ENCODE data around the gene NEDD4L.

NEDD4L gene

GRCh38 chr18:58095222-58095621 lies 51.2 kb downstream of the NEDD4L start:
- DNase-seq (ENCODE audit: low read depth) = no peak

DNA sequence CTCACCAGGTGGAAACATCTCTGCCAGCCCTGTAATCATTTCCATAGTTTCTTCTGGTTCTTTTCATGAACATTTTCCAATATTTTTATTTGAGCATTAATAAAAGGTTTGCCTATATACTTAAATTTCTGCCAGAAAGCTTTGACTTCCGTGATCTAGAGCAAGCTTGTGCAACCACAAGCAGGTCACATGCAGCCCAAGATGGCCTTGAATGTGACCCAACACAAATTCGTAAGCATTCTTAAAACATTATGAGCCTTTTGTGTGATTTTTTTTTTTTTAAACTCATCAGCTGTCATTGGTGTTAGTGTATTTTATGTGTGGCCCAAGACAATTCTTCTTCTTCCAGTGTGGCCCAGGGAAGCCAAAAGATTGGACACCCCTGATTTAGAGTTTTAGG lies 51.6 kb downstream of the NEDD4L start:
- no peak for DNase-seq (ENCODE audit: low read depth)

- DNase-seq (ENCODE audit: low read depth) = no peak
Observed at GRCh38 chr18:58096658-58097057, 52.6 kb downstream of the NEDD4L start.

DNA sequence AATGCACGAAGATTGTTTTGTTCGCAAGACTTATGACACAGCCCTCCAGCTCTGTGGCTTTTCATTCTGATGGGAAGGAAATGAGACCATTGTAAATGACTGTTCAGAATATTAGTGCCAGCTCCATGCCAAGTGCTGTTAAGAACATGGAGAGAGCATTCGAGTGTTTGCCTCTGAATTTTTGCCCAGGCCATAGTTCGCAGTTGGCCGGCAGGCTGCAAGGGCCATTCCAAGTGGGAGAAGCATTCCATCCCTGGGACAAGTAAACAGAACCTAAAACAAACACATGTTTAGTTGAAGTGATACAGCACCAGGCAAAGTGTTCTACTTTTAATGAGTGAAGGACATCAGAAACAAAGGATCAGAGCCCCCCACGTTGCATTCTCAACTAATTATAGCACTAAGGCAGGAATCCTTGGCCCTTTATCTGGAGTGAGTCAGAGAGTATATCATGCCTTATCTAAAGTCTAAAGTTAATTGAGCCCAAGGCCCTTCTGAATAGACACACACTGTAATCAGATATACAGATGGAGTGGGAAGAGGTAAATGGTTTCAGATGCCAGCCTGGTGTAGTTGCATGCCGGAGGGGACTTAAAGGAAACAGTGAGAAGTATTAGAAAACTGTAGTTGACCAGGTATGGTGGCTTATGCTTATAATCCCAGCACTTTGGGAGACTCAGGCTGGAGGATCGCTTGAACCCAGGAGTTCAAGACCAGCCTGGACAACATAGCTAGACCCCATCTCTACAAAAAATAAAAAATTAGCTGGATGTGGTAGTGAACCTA lies 53.3 kb downstream of the NEDD4L start:
- DNase-seq (ENCODE audit: low read depth) = no peak

DNA sequence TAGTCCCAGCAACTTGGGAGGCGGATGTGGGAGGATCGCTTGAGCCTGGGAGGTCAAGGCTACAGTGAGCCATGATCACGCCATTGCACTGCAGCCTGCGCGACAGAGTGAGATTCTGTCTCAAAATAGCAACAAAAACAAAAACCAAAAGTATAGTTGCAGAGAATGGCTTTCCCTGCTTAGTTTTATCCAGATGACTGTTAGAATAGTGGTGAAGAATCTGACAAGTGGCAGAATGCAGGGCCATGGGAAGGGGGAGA lies 53.8 kb downstream of the NEDD4L start:
- no peak for DNase-seq (ENCODE audit: low read depth)

DNA sequence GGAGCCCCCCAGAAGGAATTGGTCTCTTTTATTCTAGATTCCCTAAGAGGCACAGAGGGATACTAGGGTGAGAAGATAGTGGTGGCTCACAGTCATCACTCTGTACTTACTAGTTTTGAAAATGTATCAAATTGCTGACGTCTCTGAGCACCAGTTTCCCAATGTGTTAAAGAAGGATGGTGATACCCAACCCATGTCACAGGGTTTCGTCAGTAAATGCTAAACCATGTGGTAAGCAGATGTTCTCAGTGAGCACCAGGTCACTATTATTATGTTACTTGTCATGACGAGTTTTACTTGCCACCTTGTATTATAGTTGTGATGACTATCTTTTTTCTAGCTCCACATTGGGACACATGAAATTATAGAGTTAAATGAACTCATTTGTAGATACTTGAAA lies 54.7 kb downstream of the NEDD4L start:
- no peak for DNase-seq (ENCODE audit: low read depth)

DNA sequence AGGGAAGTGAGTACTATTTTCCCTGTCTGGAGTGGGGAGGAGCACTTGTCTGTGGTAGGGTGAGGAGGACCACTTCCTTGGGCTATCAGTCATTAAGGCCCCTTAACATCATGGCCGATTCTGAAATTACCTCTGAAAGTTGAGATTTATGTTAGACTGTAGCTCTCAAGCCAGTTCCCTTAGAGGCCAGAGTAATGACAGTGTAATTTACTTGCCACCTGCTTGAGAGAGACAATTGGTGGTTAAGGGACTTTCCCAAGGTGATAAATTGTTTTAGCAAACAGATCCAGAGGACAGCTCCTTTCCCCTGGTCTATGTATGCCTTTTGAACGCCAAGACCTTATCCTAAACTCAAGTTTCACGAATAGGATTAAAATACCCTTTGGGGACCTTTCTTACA lies 56.1 kb downstream of the NEDD4L start:
- no peak for DNase-seq (ENCODE audit: low read depth)

GRCh38 chr18:58101291-58101794 lies 57.3 kb downstream of the NEDD4L start:
- DNase-seq (ENCODE audit: low read depth) = no peak

DNA sequence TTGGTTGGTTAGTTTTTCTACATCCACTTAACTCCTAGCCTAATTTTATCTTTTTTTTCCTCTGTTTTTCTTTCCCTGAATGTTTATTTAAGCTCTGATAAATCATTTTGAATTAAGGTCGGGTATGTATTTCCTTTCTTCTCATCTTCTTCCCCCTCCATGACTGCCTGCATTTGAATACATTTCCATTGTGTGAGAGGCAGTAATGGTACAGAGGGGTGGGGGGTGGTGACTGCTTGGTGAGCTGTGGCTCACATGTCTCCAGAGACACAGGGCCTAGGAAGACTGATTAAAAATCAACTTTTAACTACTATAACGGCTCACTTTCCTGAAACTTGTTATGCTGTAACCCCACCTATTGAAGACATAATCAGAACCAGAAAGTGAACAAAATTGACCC lies 58.0 kb downstream of the NEDD4L start:
- DNase-seq (ENCODE audit: low read depth) = no peak

- DNase-seq (ENCODE audit: low read depth) = no peak
Observed at GRCh38 chr18:58102875-58103274, 58.8 kb downstream of the NEDD4L start.

DNA sequence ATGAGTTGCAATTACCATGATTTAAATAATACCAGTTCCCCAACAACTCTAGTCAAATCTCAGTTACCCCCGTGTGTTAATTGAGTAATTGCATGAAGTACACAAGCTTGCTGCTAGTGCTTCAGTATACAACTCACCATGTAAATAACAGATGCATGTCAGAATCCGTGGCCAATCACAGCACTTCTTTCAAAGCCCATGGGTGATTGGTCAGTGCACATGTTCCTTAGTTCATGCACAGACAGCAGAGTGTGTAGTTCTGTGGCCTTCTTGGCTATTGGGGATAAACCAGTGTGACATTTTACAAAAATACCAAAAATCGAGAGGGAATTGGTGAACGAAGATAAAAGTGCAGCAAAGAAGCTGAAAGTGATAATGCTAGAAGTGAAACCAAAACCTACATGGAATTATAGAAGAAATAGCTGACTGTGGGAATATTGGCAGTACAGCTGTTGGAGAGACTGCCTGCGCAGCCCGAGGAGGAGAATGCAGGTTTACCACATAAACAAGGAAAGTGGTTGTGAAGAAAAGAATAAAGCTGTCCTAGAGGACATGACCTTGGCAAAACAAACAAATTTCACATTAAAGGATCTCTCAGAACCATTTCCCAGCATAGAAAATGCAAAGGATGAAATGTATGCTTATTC lies 59.4 kb downstream of the NEDD4L start:
- no peak for DNase-seq (ENCODE audit: low read depth)

GRCh38 chr18:58104096-58104495 lies 60.1 kb downstream of the NEDD4L start:
- no peak for DNase-seq (ENCODE audit: low read depth)

DNA sequence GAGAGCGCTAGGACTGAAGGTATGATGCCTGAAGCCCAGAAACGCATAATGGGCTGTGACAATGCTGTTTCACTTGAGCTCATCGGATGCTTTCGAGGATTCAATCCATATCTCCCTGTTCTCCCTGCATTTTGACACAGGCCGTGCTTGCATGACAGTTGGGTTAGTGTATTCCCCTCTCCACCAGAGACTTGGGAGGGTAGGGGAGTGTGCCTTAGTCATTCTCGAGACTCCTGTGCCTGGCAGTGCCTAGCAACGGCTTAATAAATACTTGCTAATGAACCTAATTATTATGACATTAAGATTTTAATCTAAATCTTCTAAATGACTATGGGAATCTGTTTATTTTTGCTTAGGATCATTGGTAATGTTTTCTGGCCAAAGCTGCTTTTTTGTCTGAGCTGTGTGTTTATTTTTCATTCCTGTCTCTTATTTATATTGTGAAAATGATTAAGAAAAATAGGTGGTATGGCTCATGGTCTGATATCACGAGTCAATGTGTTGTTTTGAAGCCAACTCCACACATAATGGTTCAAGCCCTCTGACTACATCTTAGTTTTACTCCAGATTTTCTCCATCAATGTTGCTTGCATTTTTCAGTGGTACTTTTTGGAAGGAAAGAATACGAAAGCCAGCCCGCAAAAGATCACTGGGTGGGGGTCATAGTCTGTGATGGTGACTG lies 61.3 kb downstream of the NEDD4L start:
- DNase-seq (ENCODE audit: low read depth) = no peak

DNA sequence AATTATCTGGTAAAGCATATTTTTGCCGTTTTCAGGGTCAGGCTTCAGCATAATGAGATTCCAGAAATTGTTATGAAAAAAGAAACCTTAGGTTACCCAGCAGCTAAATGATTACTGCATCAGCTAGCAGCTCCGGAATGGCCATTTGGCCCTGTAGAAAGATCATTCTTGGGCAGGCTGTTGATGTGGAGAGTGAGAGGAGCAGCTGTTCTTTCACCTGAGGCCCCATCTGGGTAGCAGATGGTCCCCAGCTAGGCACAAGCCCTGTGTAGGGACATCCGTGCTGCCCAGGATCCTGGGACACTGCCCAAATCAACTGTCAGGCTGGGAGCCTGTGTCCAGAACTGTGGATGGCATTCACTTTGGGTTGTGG lies 61.8 kb downstream of the NEDD4L start:
- DNase-seq (ENCODE audit: low read depth) = no peak

DNA sequence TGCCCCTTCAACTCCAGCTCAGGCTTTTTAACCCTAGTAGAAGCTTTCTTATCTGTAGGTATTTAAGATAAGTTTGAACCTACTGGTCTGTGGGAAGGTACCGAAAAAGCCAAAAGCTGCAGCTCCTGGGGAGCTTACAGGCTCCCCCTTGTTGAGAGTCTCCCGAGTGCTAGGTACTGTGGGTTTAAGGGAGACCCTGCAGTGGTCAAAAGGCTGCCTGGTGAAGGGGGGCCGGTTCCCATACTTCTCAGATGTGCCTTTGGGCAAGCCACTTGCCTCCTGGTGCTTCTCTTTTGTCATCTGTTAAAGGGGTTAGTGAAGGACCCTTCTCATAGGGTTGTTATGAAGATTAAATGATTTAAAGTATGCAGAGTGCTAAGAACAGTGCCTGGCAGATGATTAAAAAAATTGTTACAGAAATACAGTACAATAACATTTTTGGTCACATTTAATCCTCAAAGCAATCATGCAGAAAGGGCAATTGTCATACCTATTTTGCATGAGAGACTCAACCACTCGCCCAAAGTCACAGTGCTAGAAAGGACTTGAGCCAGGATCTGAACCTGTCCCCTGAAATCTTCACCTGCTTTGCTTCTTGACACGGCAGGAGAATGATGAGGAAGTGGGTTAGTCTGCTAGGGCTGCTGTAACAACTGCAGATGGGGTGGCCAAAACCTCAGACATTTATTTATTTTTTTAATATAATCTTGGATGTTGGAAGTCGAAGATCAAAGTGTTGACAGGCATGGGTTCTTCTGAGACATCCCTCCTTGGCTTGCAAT lies 62.5 kb downstream of the NEDD4L start:
- DNase-seq (ENCODE audit: low read depth) = no peak

GRCh38 chr18:58109256-58109655 lies 65.2 kb downstream of the NEDD4L start:
- no peak for DNase-seq (ENCODE audit: low read depth)

GRCh38 chr18:58110398-58110797 lies 66.4 kb downstream of the NEDD4L start:
- no peak for DNase-seq (ENCODE audit: low read depth)

GRCh38 chr18:58112174-58112573 lies 68.1 kb downstream of the NEDD4L start:
- DNase-seq (ENCODE audit: low read depth) = no peak

DNA sequence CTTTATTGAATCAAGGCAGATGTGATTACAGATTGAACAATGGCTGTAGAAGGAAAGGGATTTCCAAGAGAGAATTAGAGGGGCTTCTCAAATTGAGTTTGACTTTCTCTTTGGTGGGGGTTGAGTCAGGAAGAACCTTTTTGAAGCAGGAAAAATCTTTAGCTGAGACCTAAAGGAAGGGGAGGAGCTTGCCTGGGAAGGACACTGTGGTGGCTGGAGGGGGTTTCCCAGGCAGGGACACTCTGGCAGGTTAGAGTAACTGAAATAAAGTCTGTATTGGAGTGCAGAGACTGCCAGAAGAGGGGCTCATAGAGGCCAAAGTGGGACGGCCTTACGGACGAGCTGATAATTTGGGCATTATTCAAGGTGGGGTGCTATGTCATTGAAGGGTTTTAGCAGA lies 69.3 kb downstream of the NEDD4L start:
- DNase-seq (ENCODE audit: low read depth) = no peak

- no peak for DNase-seq (ENCODE audit: low read depth)
Observed at GRCh38 chr18:58114766-58115165, 70.7 kb downstream of the NEDD4L start.

GRCh38 chr18:58116818-58117217 lies 72.8 kb downstream of the NEDD4L start:
- DNase-seq (ENCODE audit: low read depth) = no peak

DNA sequence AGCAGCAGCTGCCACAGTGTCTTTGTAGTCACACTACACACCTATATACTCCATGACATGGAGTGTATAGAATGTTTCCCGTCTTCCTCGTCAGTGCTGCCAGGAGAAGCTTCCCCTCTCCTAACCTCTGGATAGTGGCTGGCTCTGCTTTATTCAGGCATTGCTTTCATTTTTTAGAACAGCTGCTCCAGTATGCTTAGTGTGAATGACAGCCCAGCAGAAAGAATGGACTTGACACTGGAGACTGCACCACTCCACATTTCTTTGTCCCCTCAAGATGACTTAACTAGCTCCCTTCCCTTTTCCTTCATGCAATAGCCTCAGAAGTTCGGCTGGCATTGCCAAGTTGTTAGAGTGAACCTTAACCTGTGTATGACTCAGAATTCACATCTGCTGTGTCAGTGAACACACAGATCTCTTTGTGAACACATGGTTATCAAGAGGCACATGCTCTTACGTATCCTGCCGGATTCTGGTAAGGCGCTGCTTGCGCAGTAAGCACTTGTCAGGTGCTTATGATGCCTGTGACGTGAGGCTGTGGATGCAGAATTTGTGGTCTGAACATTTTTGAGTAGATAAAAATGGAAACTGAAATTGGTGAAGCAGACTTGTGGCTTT lies 73.9 kb downstream of the NEDD4L start:
- peak; percentile 31 for DNase-seq (ENCODE audit: low read depth)

Measured in HS-27A (cell line).